ENCODE data around the gene CA14. TPM values are rescaled to one million over a fixed set of nuclear protein-coding genes. Genes with fewer than 3 reads are reported as not detected.
"Not testable (repeated sequence)": the region's sequence is repeated elsewhere in the genome, so short reads cannot be mapped to it uniquely, and the experiment has no call there.

The CA14 gene
- total RNA-seq, 4 donors from 2014 or later: 0.33 to 1.0 (median 0.42) TPM; not detected in 1

- 18% methylated on average over 38 of the region's 38 CpGs for WGBS
- Histone ChIP-seq H3K9me3 (no peaks in the 10 kb centered on the region), H3K27ac (replicated peaks in 1 of 4) (peak overlapping the region; percentile 77 to 87 (median 84)), H3K36me3 (no peaks in the 10 kb centered on the region), H3K4me1 (peaks cover 4 to 11% (median 5%) of the 10 kb centered on the region in 4 donors), H3K27me3 (no peaks in the 10 kb centered on the region), H3K4me3 (peak overlapping the region; percentile 50 to 62 (median 54))
- TF ChIP-seq POLR2A (IDR thresholded peaks at IDR 0.05; ENCODE audit: low read depth) (no peak), POLR2AphosphoS5 (IDR thresholded peaks at IDR 0.05) (peak; percentile 86 to 90), CTCF (IDR thresholded peaks at IDR 0.05) (peak; percentile 35 to 44 (median 40)), EP300 (IDR thresholded peaks at IDR 0.05) (no peak)
- intact Hi-C loops (cut with DNase I): no loop called here
- DNase-seq (ENCODE audit: extremely low spot score): peak; percentile 99
Observed at GRCh38 chr1:150213170-150214098, 44.1 kb upstream of the CA14 start.

GRCh38 chr1:150214099-150214756, 43.3 kb upstream of the CA14 start:
- peaks cover 4 to 11% (median 5%) of the 10 kb centered on the region in 4 donors for H3K4me1 ChIP-seq
- peak overlapping the region; percentile 77 to 87 (median 84) for H3K27ac ChIP-seq (replicated peaks in 1 of 4)
- H3K27me3 ChIP-seq; intact Hi-C loops (cut with DNase I); H3K9me3 ChIP-seq; H3K36me3 ChIP-seq; DNase-seq (ENCODE audit: extremely low spot score): not testable (repeated sequence)
- 79% methylated on average over 18 of the region's 18 CpGs for WGBS
- H3K4me3 ChIP-seq: peak overlapping the region; percentile 50 to 62 (median 54)

GRCh38 chr1:150215855-150216254, 41.7 kb upstream of the CA14 start:
- peaks cover 0 to 14% (median 9%) of the 10 kb centered on the region in 4 donors for H3K36me3 ChIP-seq
- peaks cover 4 to 11% (median 5%) of the 10 kb centered on the region in 4 donors for H3K4me1 ChIP-seq
- H3K27me3 ChIP-seq; intact Hi-C loops (cut with DNase I); H3K4me3 ChIP-seq; H3K9me3 ChIP-seq; H3K27ac ChIP-seq (replicated peaks in 1 of 4): not testable (repeated sequence)
- peak; percentile 42 for DNase-seq (ENCODE audit: extremely low spot score)
- 98% methylated on average over 6 of the region's 6 CpGs for WGBS

GRCh38 chr1:150221552-150221951, 36.0 kb upstream of the CA14 start:
- TF ChIP-seq EP300 (IDR thresholded peaks at IDR 0.05) (no peak), CTCF (IDR thresholded peaks at IDR 0.05) (peak; percentile 23 to 49 (median 28))
- Histone ChIP-seq H3K4me3 (no peak overlapping the region), H3K9me3 (no peaks in the 10 kb centered on the region), H3K27ac (replicated peaks in 1 of 4) (no peak overlapping the region), H3K36me3 (peaks cover 6 to 64% (median 49%) of the 10 kb centered on the region in 4 donors), H3K27me3 (no peaks in the 10 kb centered on the region), H3K4me1 (no peaks in the 10 kb centered on the region)
- DNase-seq (ENCODE audit: extremely low spot score): no peak
- intact Hi-C loops (cut with DNase I): no loop called here
- 82% methylated on average over 2 of the region's 2 CpGs for WGBS

DNA sequence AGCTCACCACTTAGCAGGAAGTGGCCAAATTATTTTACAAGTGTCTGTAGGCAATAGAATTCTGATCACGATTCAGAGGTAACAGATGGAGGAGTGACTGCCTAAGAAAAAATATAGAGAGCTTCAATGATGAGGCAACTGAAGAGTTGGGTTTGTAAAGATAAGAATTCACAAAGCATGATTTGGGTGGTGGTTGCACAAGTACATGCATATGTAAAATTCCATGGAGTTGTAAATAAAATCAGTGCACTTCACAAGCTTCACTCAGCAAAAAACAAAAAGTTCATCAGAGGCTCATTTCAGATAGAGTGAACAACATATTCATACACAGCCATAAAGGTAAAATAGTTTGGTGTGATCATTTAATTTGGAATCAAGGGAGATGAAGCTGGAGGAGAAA, 32.6 kb upstream of the CA14 start:
- H3K27me3 ChIP-seq: no peaks in the 10 kb centered on the region
- WGBS: 89% methylated on average over 1 of the region's 1 CpG
- intact Hi-C loops (cut with DNase I): no loop called here
- H3K4me1 ChIP-seq: no peaks in the 10 kb centered on the region
- TF ChIP-seq EP300 (IDR thresholded peaks at IDR 0.05) (no peak), CTCF (IDR thresholded peaks at IDR 0.05) (no peak), POLR2AphosphoS5 (IDR thresholded peaks at IDR 0.05) (no peak), POLR2A (IDR thresholded peaks at IDR 0.05; ENCODE audit: low read depth) (no peak)
- H3K27ac ChIP-seq (replicated peaks in 1 of 4): no peak overlapping the region
- no peak overlapping the region for H3K4me3 ChIP-seq
- DNase-seq (ENCODE audit: extremely low spot score): no peak
- H3K36me3 ChIP-seq: peaks cover 6 to 89% (median 67%) of the 10 kb centered on the region in 4 donors
- no peaks in the 10 kb centered on the region for H3K9me3 ChIP-seq

All from esophagus muscularis mucosa (tissue), 4 donors.